Measurements from ENCODE around the gene FAM90A1.
A peak's percentile ranks its signal among the peaks of the same experiment; 100 is the strongest.
"Not testable (repeated sequence)": the region's sequence is repeated elsewhere in the genome, so short reads cannot be mapped to it uniquely, and the experiment has no call there.

FAM90A1 gene, protein sequence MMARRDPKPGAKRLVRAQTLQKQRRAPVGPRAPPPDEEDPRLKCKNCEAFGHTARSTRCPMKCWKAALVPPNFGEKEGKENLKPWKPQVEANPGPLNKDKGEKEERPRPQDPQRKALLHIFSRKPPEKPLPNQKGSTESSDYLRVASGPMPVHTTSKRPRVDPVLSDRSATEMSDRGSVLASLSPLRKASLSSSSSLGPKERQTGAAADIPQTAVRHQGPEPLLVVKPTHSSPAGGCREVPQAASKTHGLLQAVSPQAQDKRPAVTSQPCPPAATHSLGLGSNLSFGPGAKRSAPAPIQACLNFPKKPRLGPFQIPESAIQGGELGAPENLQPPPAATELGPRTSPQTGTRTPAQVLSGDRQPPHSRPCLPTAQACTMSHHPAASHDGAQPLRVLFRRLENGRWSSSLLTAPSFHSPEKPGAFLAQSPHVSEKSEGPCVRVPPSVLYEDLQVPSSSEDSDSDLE

DNA sequence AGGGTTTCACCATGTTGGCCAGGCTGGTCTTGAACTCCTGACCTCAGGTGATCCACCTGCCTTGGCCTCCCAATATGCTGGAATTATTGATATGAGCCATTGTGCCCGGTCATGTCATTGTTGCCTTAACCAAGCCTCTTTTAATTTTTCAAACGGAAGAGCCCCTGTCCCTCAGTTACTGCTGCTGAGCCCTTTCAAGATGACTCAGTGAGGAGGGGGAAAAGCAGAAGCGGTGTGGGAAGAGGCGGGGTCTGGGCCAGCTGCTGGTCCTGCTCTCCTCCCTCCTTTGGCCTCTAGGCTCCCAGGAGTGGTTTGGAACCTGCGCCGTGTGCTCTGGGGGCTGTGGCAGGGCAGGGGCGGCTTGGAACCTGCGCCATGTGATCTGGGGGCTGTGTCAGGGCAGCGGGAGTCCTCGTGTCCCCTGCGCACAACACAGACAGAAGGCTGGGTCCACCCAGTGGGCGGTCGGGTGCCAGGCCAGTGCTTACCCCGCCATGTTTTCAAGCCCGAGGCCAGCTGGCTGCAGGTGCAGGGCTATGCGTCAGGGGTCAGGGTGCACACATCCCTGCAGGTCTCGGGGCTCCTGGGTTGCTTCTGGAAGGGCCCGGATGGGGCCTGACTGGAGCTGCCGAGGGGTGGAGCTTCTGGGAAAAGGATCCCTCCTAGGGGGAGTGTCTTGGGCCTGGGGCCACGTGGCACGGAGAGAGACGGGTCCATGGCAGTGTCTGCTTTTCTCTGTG lies at the start of gene FAM90A1:
FAM90A1 (minus strand) TSS at position 627 of the 740 bp plus-strand sequence. CDS start 2,786 bp downstream, outside the sequence.
- not testable (repeated sequence) for DNase-seq (ENCODE audit: low read depth)

DNA sequence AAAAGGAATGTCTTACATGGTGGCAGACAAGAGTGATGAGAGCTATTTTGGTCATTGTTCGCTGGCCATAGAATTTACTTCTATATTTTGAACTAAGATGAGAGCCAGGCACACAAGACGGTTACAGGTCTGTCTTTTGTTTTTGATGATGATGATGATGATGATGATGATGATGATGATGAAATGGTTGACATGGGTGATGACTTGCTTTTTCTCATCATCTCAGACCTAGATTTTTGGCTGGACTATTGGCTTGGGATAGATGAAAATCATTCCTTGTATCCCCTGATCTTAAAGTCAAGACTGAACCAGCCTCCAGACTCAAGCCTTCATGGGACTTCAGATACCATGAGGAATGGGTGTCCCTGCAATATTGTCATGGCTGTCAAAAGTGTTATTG lies 49.0 kb upstream of the FAM90A1 start:
- DNase-seq (ENCODE audit: low read depth): not testable (repeated sequence)

GRCh38 chr12:8266706-8267105 lies 39.3 kb upstream of the FAM90A1 start:
- DNase-seq (ENCODE audit: low read depth): not testable (repeated sequence)

GRCh38 chr12:8264236-8264635 lies 36.8 kb upstream of the FAM90A1 start:
- not testable (repeated sequence) for DNase-seq (ENCODE audit: low read depth)

DNA sequence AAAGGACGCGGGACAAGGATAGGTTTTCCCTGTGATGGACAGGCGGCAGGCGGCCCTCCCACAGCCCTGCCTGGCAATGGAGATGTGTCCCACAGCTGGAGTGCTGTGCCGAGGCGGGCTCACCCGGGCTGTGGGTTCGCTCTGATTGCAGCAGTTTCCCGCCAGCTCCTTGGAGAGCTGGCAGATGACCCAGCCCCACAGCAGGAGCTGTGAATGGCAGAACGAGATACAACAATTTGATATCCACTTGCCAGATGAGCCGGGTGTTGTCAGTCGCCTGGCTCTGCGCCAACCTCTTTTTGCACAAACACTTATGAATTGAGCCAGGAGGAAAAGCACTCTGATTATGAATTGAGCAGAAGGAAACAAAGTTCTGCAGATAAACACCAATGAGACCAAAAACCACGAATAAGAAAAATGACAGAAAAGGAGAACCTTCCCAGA lies 33.7 kb upstream of the FAM90A1 start:
- DNase-seq (ENCODE audit: low read depth): not testable (repeated sequence)

DNA sequence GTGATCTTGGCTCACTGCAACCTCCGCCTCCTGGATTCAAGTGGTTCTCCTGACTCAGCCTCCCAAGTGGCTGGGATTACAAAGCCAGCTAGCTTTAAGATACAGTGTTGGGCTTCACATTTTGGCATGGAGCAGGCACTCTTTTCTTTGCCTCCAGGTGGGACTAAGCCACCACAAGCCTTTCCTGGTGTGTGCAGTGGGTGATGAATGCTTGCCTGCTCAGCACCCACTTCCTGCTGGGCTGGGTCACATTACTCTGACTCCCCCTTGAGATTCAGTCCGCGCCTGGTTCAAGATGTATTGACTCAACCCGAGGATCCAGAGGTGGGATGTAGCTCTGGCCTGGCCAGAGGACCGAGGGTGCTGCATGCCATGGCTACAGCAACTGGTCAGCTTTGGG lies 28.9 kb upstream of the FAM90A1 start:
- not testable (repeated sequence) for DNase-seq (ENCODE audit: low read depth)

DNA sequence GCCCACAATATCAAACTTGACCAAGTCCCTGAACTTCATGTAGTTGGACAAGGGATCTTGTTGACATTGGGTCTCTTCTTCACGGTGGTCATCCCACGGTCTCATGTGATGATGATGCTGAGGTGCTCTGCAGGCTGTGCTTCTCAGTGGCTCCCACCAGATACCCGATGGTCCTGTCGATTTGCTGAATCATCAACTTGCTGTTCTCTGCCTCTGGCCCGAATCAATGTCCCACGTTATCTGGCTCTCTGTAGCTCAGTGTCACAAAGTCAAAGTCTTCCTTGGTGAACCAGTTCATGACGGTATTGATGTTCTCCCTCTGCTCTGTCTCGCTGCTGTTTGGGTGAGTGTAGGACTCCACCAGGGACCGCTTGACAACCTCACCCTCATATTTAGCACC lies 27.3 kb upstream of the FAM90A1 start:
- not testable (repeated sequence) for DNase-seq (ENCODE audit: low read depth)

DNA sequence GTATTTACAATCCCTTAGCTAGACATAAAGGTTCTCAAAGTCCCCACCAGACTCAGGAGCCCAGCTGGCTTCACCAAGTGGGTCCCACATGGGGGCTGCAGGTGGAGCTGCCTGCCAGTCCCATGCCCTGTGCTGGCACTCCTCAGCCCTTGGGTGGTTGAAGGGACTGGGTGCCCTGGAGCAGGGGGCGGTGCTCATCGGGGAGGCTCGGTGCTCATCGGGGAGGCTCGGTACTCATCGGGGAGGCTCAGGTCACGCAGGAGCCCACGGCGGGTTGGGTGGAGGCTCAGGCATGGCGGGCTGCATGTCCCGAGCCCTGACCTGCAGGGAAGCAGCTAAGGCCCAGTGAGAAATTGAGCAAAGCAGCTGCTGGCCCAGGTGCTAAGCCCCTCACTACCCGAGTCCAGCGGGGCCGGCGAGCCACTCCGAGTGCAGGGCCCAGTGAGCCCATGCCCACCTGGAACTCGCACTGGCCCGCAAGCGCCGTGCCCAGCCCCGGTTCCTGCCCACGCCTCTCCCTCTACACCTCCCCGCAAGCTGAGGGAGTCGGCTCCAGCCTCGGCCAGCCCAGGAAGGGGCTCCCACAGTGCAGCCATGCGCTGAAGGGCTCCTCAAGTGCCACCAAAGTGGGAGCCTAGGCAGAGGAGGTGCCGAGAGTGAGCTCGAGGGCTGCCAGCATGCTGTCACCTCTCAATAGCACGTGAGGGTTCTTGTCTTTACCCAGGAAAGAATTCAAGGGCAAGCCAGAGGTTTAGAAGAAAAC lies 24.8 kb upstream of the FAM90A1 start:
- not testable (repeated sequence) for DNase-seq (ENCODE audit: low read depth)

GRCh38 chr12:8251616-8252015 lies 24.2 kb upstream of the FAM90A1 start:
- DNase-seq (ENCODE audit: low read depth): not testable (repeated sequence)

GRCh38 chr12:8246941-8247535 lies 19.6 kb upstream of the FAM90A1 start:
- DNase-seq (ENCODE audit: low read depth): not testable (repeated sequence)

DNA sequence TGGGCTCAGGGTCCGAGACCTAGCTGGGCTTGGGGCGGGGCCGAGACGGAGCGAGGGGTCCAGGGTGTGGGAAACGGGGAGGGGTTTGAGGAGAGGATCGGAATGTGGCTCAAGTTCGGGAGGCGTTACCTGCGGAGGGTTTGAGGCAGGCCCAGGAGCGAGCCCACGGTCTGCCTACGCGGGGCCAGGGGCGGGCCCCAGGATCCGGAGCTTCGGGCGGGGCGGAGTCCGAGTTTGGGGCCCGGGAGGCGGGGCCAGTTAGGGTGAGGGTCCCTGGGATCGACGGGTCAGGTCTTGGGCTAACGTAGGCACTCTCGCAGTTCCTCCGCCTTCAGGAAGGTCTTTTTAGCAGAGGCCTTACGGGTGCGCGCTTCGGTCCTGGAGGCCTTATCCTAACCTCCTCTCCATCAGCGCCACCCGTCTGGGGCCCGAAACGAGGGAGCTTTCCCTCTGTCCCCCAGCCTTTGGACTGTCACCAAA lies 16.3 kb upstream of the FAM90A1 start:
- not testable (repeated sequence) for DNase-seq (ENCODE audit: low read depth)

- DNase-seq (ENCODE audit: low read depth): peak; percentile 98
Observed at GRCh38 chr12:8242880-8243681, 15.7 kb upstream of the FAM90A1 start.

DNA sequence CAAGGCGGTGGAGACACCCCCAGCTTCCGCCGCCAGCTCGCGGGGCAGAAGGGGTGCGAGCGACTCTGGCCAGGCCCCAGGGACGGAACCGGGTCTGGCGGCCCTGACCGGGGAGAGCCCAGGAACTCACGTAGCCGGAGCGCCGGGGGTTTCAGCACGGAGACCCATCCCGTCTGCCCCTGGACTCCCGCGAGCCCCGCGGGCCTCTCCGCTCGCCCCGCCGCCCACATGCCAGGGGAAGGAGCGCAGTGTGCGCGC lies 15.1 kb upstream of the FAM90A1 start:
- not testable (repeated sequence) for DNase-seq (ENCODE audit: low read depth)

- not testable (repeated sequence) for DNase-seq (ENCODE audit: low read depth)
Observed at GRCh38 chr12:8241917-8242621, 14.7 kb upstream of the FAM90A1 start.

- not testable (repeated sequence) for DNase-seq (ENCODE audit: low read depth)
Observed at GRCh38 chr12:8240340-8241114, 13.1 kb upstream of the FAM90A1 start.

DNA sequence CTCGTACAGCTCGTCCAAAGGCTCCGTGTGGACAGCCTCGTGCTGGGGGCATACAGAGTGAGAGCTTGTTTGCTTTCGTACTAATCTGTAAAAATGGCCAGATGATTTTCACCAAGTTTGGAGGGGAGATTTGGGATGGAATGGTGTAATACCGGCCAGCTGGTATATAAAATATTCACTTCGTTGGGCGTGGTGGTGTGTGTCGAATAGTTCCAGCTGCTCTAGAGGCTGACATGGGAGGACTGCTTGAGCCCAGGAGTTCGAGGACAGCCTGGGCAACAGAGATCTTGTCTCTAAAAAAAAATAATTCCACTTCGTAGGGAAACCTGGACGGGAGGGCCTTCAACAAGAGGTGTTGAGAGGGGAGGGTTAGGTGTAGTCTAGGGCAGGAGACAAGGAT lies 9.6 kb upstream of the FAM90A1 start:
- not testable (repeated sequence) for DNase-seq (ENCODE audit: low read depth)

- DNase-seq (ENCODE audit: low read depth): not testable (repeated sequence)
Observed at GRCh38 chr12:8235316-8236157, 8.1 kb upstream of the FAM90A1 start.

DNA sequence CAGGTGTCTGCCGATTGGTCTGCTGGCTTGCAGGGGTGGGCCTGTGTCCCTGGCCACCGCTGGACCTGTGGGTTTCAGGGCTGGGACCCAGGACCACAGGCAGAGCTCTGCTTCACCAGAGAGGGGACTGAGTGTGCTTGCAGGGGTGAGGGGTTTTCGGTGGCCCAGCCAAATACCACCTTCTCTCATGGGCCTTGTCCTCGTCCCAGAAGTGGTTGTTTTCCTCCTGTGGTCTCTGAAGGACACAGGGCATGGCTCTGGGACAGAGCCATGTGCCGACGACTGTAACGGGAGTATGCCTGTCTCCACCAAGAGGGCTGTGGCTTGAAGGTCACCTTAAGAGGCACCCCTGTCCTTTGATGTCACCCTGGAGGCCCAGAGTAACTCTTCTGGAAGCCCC lies 7.3 kb upstream of the FAM90A1 start:
- DNase-seq (ENCODE audit: low read depth): not testable (repeated sequence)

All from stimulated activated CD4-positive, alpha-beta T cell treated with anti-CD3 and anti-CD28 coated beads, Interleukin-2, amount 100 ng/mL, for 4 hours (primary cell).